Stimulated activated CD8-positive, alpha-beta memory T cell treated with anti-CD3 and anti-CD28 coated beads, Interleukin-7, amount 100 ng/mL, for 1 hour (primary cell): ENCODE results near the gene CENPB.
"Not testable (repeated sequence)": the region's sequence is repeated elsewhere in the genome, so short reads cannot be mapped to it uniquely, and the experiment has no call there.

Source experiments
- DNase-seq, 2 donors: peaks; one replicate each; pipeline ENCODE4 v3.0.0-alpha.2; 2020; ENCODE audit warnings: low read depth in 2 of 2

CENPB gene

GRCh38 chr20:3786665-3787323, at the start of gene CENPB:
Gene CENPB (minus strand): TSS chr20:3786740. CDS start chr20:3786483, 257 bp downstream.
- peak; percentile 78 to 84 for DNase-seq

GRCh38 chr20:3836132-3836531, 49.6 kb upstream of the CENPB start:
- DNase-seq: no peak

- DNase-seq: not testable (repeated sequence)
These were observed 43.4 kb upstream of the CENPB start for GRCh38 chr20:3829891-3830290.

GRCh38 chr20:3828798-3829197, 42.3 kb upstream of the CENPB start:
- no peak for DNase-seq

- no peak for DNase-seq
These were observed 39.9 kb upstream of the CENPB start for GRCh38 chr20:3826420-3826819.

- DNase-seq: no peak
These were observed 39.0 kb upstream of the CENPB start for GRCh38 chr20:3825526-3825925.

- no peak for DNase-seq
These were observed 37.3 kb upstream of the CENPB start for GRCh38 chr20:3823881-3824280.

- DNase-seq: no peak
These were observed 35.5 kb upstream of the CENPB start for GRCh38 chr20:3821996-3822395.

GRCh38 chr20:3820901-3821727, 34.6 kb upstream of the CENPB start:
- DNase-seq: no peak

GRCh38 chr20:3820048-3820900, 33.7 kb upstream of the CENPB start, which contains the start of gene AP5S1:
Gene AP5S1 (plus strand): TSS chr20:3820547. CDS start chr20:3822118, 1,571 bp downstream.
- DNase-seq: peak; percentile 77 to 85

- no peak for DNase-seq
These were observed 33.0 kb upstream of the CENPB start for GRCh38 chr20:3819411-3820047.

GRCh38 chr20:3818155-3819151, 31.9 kb upstream of the CENPB start:
- DNase-seq: no peak

GRCh38 chr20:3815703-3816315, 29.3 kb upstream of the CENPB start:
- no peak for DNase-seq

- DNase-seq: no peak
These were observed 28.5 kb upstream of the CENPB start for GRCh38 chr20:3814928-3815495.

GRCh38 chr20:3813848-3814581, 27.5 kb upstream of the CENPB start:
- DNase-seq: no peak

GRCh38 chr20:3812975-3813847, 26.7 kb upstream of the CENPB start:
- DNase-seq: no peak

GRCh38 chr20:3812259-3812681, 25.7 kb upstream of the CENPB start:
- no peak for DNase-seq
